Esophagus muscularis mucosa (tissue), 2 donors: ENCODE data around the gene ARX.

Experiments
- POLR2A ChIP-seq: fragments of 450-650 bp; IDR thresholded peaks from one replicate; pipeline ENCODE4 v1.6.1; 2017; ENCODE audit warnings: antibody characterized with exemption, moderate library complexity, mild to moderate bottlenecking, low read depth
- POLR2AphosphoS5 ChIP-seq, 2 donors: sonication (generic); formaldehyde crosslinking; IDR thresholded peaks; one replicate each; pipeline ENCODE4 v1.6.1; 2017; ENCODE audit warnings: antibody characterized with exemption in 2 of 2

DNA sequence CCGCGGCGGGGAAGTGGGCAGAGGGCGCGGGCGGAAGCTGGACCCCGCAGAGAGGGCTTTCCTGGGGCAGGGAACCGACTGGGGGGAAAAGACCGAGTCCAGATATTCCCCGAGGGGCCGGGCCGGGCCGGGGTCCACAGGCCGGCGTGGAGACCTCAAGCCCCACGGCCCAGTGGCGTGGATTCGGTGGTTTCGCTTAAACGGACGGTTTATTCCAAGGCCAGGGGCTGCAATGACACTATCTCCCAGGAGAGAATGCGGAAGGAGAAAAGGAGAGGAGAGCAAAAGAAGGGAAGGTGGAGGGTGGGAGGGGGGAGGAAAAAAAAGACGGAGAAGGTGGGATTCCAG lies 10.8 kb downstream of the ARX start:
- TF ChIP-seq POLR2AphosphoS5 (IDR thresholded peaks at IDR 0.05) (no peak), POLR2A (no peak)
